MM.1S (cell line): ENCODE measurements around the gene MEX3D.
A peak's percentile ranks its signal among the peaks of the same experiment; 100 is the strongest.

Source experiments
- DNase-seq: peaks from one replicate; pipeline ENCODE4 v3.0.0-alpha.2; 2015
- H2AFZ ChIP-seq: fragments of 300-600 bp; sonication (generic); 2 replicates; pipeline ENCODE4 v1.6.0; 2016; ENCODE audit warnings: antibody characterized with exemption, low read length
- H3F3A ChIP-seq: fragments of 300-600 bp; sonication (generic); 2 replicates; pipeline ENCODE4 v1.6.1; 2016; ENCODE audit warnings: mild to moderate bottlenecking, antibody characterized with exemption, low read length, moderate library complexity, mixed read lengths; ENCODE audit not compliant: insufficient read depth
- H3K27ac ChIP-seq: fragments of 300-600 bp; sonication (generic); 2 replicates; pipeline ENCODE4 v1.5.1; 2016; ENCODE audit warnings: mild to moderate bottlenecking, low read length
- H3K27me3 ChIP-seq: fragments of 300-600 bp; sonication (generic); replicated peaks from 2 replicates; pipeline ENCODE4 v1.6.0; 2016; ENCODE audit warnings: low read length; ENCODE audit not compliant: insufficient read depth
- H3K36me3 ChIP-seq: fragments of 300-600 bp; sonication (generic); replicated peaks from 2 replicates; pipeline ENCODE4 v1.6.1; 2016; ENCODE audit warnings: mild to moderate bottlenecking, low read length, mixed read lengths; ENCODE audit not compliant: insufficient read depth
- H3K4me1 ChIP-seq: fragments of 300-600 bp; sonication (generic); 2 replicates; pipeline ENCODE4 v1.6.1; 2016; ENCODE audit warnings: low read length, mixed read lengths
- H3K4me2 ChIP-seq: fragments of 300-600 bp; sonication (generic); 2 replicates; pipeline ENCODE4 v1.6.0; 2016; ENCODE audit warnings: low read depth, low read length
- H3K4me3 ChIP-seq: fragments of 300-600 bp; sonication (generic); 2 replicates; pipeline ENCODE4 v1.5.1; 2016; ENCODE audit warnings: low read length, mixed read lengths
- H3K79me2 ChIP-seq: fragments of 300-600 bp; sonication (generic); 2 replicates; pipeline ENCODE4 v1.6.1; 2016; ENCODE audit warnings: mixed run types, low read length, mixed read lengths
- H3K9ac ChIP-seq: fragments of 300-600 bp; sonication (generic); 2 replicates; pipeline ENCODE4 v1.6.1; 2016; ENCODE audit warnings: low read length, mixed read lengths
- H3K9me2 ChIP-seq: fragments of 300-600 bp; sonication (generic); replicated peaks from 2 replicates; pipeline ENCODE4 v1.6.1; 2016; ENCODE audit warnings: mild to moderate bottlenecking, low read length, mixed read lengths; ENCODE audit not compliant: insufficient read depth
- H3K9me3 ChIP-seq: fragments of 300-600 bp; sonication (generic); replicated peaks from 2 replicates; pipeline ENCODE4 v1.6.1; 2016; ENCODE audit warnings: mild to moderate bottlenecking, low read length, mixed read lengths; ENCODE audit not compliant: insufficient read depth
- H4K20me1 ChIP-seq: fragments of 300-600 bp; sonication (generic); 2 replicates; pipeline ENCODE4 v1.6.1; 2016; ENCODE audit warnings: mild to moderate bottlenecking, low read length, moderate library complexity, mixed read lengths; ENCODE audit not compliant: insufficient read depth
- EZH2 ChIP-seq: fragments of 300-600 bp; sonication (generic); optimal IDR thresholded peaks from 2 replicates; pipeline ENCODE3; 2017; ENCODE audit warnings: low read depth, mild to moderate bottlenecking, antibody characterized with exemption, low read length, mixed read lengths
- EZH2phosphoT487 ChIP-seq: fragments of 300-600 bp; sonication (generic); IDR thresholded peaks from 2 replicates; pipeline ENCODE4 v1.6.1; 2018; ENCODE audit warnings: antibody characterized with exemption, low read length
- TF ChIP-seq, protein P1 (sequence below): fragments of 300-600 bp; sonication (generic); IDR thresholded peaks from 2 replicates; pipeline ENCODE4 v1.5.1; 2016; ENCODE audit warnings: antibody characterized with exemption, low read length, mixed read lengths

MEX3D gene

DNA sequence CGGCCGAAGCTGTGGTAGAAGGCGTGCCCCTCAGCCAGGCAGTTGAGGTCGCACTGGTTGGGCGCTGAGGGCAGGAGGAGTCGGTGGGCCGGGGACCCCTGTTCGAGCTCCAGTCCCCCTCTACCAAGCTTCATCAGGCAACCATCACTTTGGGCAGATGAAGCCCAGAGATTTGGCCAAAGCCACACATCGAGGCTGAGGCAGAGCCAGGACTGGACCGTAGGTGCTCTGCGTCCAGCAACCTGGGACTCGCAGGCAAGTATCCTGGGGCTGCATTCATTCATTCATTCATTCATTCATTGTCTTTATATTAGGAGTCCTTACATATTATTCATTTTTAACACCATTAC, 59.6 kb downstream of the MEX3D start:
- H3K27ac ChIP-seq = no peak overlapping the region
- H2AFZ ChIP-seq = no peak overlapping the region
- no peaks in the 10 kb centered on the region for H3K9me3 ChIP-seq
- H4K20me1 ChIP-seq = no peaks in the 10 kb centered on the region
- peaks cover 2% of the 10 kb centered on the region; the same call in 1 of the 2 replicates for H3K4me1 ChIP-seq
- H3K79me2 ChIP-seq = no peaks in the 10 kb centered on the region
- no peak overlapping the region for H3K4me2 ChIP-seq
- DNase-seq = no peak
- H3K36me3 ChIP-seq = no peaks in the 10 kb centered on the region
- H3K9ac ChIP-seq = no peak overlapping the region
- H3K27me3 ChIP-seq = peaks cover 75% of the 10 kb centered on the region
- TF ChIP-seq EZH2 = no peak
- TF ChIP-seq EZH2phosphoT487 = no peak
- TF ChIP-seq, protein P1, sequence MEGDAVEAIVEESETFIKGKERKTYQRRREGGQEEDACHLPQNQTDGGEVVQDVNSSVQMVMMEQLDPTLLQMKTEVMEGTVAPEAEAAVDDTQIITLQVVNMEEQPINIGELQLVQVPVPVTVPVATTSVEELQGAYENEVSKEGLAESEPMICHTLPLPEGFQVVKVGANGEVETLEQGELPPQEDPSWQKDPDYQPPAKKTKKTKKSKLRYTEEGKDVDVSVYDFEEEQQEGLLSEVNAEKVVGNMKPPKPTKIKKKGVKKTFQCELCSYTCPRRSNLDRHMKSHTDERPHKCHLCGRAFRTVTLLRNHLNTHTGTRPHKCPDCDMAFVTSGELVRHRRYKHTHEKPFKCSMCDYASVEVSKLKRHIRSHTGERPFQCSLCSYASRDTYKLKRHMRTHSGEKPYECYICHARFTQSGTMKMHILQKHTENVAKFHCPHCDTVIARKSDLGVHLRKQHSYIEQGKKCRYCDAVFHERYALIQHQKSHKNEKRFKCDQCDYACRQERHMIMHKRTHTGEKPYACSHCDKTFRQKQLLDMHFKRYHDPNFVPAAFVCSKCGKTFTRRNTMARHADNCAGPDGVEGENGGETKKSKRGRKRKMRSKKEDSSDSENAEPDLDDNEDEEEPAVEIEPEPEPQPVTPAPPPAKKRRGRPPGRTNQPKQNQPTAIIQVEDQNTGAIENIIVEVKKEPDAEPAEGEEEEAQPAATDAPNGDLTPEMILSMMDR = no peak
- H3K9me2 ChIP-seq = no peaks in the 10 kb centered on the region
- no peaks in the 10 kb centered on the region for H3F3A ChIP-seq
- no peak overlapping the region for H3K4me3 ChIP-seq

DNA sequence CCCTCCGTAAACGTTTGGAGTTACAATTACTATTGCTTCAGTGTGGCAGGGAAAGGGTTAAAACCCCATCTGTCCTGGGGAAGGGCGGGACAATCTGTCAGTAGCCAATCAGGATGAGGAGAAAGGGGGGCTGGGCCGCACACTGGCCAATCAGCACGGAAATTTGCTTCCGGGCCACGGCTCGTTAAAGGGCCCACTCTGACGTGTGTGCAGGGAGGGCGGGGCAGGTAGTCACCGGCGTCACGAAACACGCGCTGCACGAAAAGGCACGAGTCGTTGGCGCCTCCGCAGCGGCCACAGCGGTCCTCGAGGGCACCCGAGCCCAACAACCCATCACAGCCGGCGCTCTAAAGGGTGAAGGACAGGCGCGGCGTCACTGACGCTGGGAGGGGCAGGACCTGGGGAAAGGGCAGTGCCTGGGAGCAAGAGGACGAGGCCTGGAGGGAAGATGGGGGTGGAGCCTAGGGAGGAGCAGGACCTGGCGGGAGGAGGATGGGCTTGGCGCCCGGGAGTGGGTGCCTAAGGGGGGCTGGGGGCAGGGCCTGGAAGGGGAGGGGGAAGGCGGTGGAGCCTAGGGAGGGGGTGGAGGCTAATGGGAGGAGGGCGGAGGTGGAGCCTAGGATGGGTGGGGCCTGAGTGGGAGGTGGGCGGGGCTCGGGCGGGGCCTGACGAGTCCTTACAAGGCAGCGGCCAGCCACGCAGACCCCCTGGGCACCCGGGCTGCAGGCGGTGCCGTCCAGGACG, 60.2 kb downstream of the MEX3D start:
- TF ChIP-seq, protein P1 = no peak
- TF ChIP-seq EZH2phosphoT487 (no peak), EZH2 (no peak)
- Histone ChIP-seq H3K9me2 (no peaks in the 10 kb centered on the region), H3K27me3 (peaks cover 81% of the 10 kb centered on the region), H3K4me2 (peak overlapping the region; percentile 71), H3K4me1 (peaks cover 2% of the 10 kb centered on the region; the same call in 1 of the 2 replicates), H3K36me3 (no peaks in the 10 kb centered on the region), H3K9me3 (no peaks in the 10 kb centered on the region), H3K27ac (no peak overlapping the region), H3F3A (no peaks in the 10 kb centered on the region), H2AFZ (0 out of 2 replicates have a peak overlapping the region, but pooled peaks have one; percentile 65), H4K20me1 (no peaks in the 10 kb centered on the region), H3K79me2 (no peaks in the 10 kb centered on the region), H3K9ac (no peak overlapping the region), H3K4me3 (peak overlapping the region; percentile 37; the same call in 1 of the 2 replicates)
- DNase-seq = peak; percentile 73

DNA sequence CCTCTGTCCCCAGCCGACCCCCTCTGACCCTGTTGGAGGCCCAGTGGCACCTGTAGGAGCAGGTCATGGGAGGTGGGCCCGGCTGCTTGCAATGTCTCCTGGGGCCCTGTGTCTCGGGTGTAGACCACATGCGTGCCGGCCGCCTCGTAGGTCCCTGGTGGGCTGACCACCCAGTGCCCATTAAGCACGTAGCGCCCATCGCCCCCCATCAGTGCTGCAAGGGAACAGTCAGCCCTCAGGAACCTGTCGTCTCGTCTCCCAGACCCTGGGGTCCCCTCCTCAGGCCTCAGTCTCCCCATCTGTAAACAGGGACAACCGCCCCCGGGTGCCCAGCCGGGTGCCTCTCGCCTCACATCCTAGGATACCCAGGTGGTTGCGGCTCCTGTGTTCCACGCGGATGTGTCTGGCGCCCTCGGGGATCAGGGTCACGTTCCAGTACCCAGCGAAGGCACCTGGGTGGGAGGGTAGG, 60.9 kb downstream of the MEX3D start:
- H3K4me1 ChIP-seq = no peaks in the 10 kb centered on the region
- H3K27me3 ChIP-seq = peaks cover 83% of the 10 kb centered on the region
- H3K36me3 ChIP-seq = no peaks in the 10 kb centered on the region
- H3F3A ChIP-seq = no peaks in the 10 kb centered on the region
- peak overlapping the region; percentile 71; the same call in 1 of the 2 replicates for H3K4me2 ChIP-seq
- no peaks in the 10 kb centered on the region for H3K9me3 ChIP-seq
- TF ChIP-seq EZH2 = no peak
- no peak for TF ChIP-seq EZH2phosphoT487
- TF ChIP-seq, protein P1 = no peak
- DNase-seq = no peak
- H2AFZ ChIP-seq = no peak overlapping the region
- H3K27ac ChIP-seq = no peak overlapping the region
- no peak overlapping the region for H3K4me3 ChIP-seq
- no peak overlapping the region for H3K9ac ChIP-seq
- no peaks in the 10 kb centered on the region for H4K20me1 ChIP-seq
- H3K9me2 ChIP-seq = no peaks in the 10 kb centered on the region
- no peaks in the 10 kb centered on the region for H3K79me2 ChIP-seq
